ENCODE data around the gene ATP8B4.

Gene ATP8B4

DNA sequence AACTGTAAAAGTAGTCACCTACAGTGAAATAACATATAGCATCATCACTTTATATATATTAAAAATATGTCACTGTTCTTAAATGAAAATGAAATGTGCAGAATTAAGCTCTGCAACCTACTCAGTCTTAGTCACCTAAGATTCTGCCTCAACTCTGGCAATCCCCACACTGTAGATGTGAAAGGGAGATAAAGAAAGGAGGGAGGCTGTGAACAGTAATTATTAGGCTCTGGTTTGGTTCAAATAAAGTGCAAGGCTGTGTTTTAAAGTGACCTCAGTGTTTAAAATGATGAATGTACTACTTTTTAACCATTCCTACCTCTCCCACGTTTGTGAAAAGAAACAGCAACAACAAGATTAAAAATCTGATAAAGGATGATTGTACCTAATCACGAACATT is 72.2 kb downstream of the ATP8B4 start:
- no peak for DNase-seq
- intact Hi-C loops (cut with DNase I): no loop called here

- intact Hi-C loops (cut with DNase I): no loop called here
- DNase-seq: no peak
Measured at GRCh38 chr15:50046159-50046558, 72.9 kb downstream of the ATP8B4 start.

- DNase-seq: no peak
- intact Hi-C loops (cut with DNase I): no loop called here
Measured at GRCh38 chr15:50044904-50045303, 74.1 kb downstream of the ATP8B4 start.

DNA sequence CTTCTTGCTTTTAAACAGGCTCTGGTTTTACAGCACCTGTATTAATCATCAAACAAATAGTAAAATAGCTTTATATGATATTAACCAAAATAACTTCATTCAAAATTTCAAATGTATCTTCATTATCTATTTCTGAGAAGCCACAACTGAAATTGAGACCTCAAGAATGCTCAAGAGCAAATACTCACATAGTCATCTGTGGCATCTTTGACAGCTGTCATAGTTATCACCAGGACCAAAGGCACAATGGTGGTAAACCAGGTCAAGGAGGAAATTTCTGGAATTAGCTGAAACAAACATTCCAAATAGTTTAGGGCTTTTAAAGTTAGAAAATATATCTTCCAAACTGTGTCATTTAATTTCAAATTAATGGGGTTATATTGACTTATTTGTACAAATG is 74.6 kb downstream of the ATP8B4 start:
- DNase-seq: no peak
- intact Hi-C loops (cut with DNase I): no loop called here

GRCh38 chr15:50042775-50043174 is 76.3 kb downstream of the ATP8B4 start:
- intact Hi-C loops (cut with DNase I): no loop called here

GRCh38 chr15:50030456-50030855 is 88.6 kb downstream of the ATP8B4 start:
- intact Hi-C loops (cut with DNase I): no loop called here
- DNase-seq: no peak

More at GRCh38 chr15:50042775-50043174, 76.3 kb downstream of the ATP8B4 start:
- no peak for DNase-seq

- no peak for DNase-seq
- intact Hi-C loops (cut with DNase I): no loop called here
Measured at GRCh38 chr15:50028326-50028725, 90.7 kb downstream of the ATP8B4 start.

- DNase-seq: no peak
- intact Hi-C loops (cut with DNase I): no loop called here
Measured at GRCh38 chr15:50024281-50024680, 94.8 kb downstream of the ATP8B4 start.

DNA sequence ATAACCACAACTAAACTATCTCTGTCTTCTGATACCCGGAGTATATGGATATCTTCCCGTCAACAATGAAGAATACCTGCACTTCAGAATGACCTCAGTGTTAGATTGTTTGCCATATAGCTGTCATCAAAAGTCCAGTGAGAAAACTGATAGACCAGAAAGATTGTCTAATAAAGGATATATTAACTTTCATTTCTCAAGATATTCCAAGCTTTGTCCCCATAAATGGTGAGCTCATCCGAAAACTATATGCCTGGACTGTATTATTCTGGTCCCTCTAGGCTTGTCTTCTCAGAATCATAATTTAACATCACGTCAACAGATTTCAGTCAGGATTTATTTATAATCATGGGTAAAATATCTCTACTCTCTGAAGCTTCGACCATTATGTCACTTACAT is 100.5 kb downstream of the ATP8B4 start:
- DNase-seq: no peak
- intact Hi-C loops (cut with DNase I): no loop called here

DNA sequence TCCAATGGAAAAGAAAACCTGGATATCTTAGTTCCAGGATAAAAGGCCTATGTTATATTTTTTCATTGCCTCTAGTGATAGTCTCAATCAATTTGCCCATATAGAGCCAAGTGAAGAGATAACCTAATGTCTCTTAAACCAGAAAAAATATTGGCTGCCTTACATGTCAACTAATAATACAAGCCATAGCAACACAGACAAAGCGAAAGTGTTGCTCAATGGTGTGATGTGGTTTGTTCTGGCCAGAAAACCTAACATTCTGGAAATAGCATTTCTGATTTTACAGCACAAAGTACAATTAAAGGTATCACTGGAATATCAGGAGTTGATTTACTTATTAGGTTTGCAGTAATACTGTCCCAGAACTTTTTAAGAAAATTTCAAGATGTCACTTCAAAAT is 101.5 kb downstream of the ATP8B4 start:
- no peak for DNase-seq
- intact Hi-C loops (cut with DNase I): no loop called here

GRCh38 chr15:50016951-50017350 is 102.1 kb downstream of the ATP8B4 start:
- no peak for DNase-seq
- intact Hi-C loops (cut with DNase I): no loop called here

DNA sequence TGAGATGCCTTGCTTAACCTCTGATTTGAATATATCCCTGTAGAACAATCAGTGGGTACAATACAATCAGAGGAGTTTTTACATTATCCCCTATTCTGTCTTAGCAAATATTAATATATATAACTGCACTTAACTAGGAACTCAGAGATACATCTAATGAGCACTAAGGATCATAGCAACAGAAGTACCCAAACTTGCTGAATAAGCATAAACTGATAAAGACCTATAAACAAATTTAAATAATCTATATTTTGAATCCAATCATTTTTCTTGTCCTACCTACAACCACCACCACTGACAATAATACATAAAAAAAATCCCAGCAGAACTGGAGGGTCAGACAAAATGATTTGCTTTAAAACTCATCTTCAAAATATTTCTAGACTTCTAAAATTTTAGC is 106.2 kb downstream of the ATP8B4 start:
- DNase-seq: no peak
- intact Hi-C loops (cut with DNase I): no loop called here

DNA sequence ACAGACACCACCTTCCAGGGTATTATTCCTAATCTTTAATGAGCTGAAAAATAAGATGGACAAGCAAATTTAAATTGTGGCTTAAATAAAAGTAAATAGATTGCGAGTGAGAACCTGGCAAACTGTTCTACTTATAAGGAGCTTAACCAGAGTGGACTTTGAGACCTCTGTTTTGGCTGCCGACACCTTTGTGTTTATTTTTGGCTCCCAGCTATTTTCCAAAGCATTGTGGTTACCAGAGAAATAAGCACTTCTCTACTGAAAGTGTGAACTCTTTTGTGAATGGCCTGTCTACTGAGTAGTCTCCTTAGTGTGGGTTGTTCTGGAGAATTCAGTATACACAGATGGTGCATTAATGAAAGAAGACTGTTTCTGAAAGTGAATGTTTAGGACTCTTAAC is 109.4 kb downstream of the ATP8B4 start:
- DNase-seq: no peak
- intact Hi-C loops (cut with DNase I): no loop called here

- intact Hi-C loops (cut with DNase I): loop anchor here (2.0 to 5.0 kb wide), 2 partner anchors 101 to 767 kb away; no protein-coding TSS in a partner anchor
- DNase-seq: peak; percentile 63 to 97 (median 84)
Measured at GRCh38 chr15:50003786-50004334, 115.2 kb downstream of the ATP8B4 start.

- intact Hi-C loops (cut with DNase I): no loop called here
Measured at GRCh38 chr15:49991587-49991986, 127.4 kb downstream of the ATP8B4 start.

DNA sequence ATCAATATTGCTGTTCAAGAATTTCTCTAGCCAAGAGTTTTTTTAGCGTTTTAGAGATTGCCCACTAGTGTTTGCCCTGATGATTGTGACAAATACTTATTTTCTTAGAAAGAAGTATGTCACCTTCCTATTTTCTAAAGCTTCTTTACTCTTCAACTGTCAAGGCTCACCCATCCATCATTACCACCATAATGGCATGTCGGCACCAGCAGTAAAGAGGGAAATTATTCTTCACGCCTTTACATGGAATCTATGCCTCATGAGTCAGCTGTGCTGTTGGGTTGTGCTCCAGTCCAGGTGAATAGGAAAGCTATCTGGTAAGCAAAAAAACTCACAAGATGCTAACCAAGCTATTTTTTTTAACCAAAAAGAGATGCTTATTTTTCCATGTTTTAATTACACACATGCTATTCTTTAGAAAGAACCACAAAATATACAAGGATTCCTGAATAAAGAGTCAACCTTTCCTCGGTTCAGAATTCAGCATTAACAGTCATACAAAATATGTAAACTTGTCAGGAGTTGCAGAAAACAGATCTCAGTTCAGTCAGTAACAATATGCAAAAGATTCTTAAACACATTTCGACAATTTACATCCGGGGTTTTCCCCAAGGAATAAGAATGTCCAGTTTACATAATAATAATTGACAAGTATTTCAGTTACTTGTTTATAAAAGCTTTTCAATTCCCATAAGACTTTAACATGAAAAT is 128.0 kb downstream of the ATP8B4 start:
- DNase-seq: no peak
- intact Hi-C loops (cut with DNase I): no loop called here

More at GRCh38 chr15:49991587-49991986, 127.4 kb downstream of the ATP8B4 start:
- no peak for DNase-seq

DNA sequence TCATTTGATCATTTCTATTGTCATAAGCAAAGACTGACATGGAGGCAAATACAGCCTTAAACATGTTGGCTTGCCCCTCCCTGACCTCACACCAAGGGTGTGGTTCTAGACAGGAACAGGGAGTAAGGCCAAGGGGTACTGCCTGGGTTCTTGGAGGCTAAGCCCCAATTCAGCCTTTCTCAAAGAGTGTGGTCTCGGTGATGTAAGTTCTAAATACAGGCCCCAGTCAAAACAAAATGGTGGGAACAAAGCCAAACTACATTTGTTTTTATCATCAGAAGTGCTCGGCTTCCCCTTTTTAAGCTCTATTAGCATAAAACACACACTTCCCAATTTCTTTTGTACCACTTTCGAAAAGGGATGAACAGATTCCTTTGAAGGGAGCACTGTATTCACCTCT is 129.5 kb downstream of the ATP8B4 start:
- no peak for DNase-seq
- intact Hi-C loops (cut with DNase I): no loop called here

- no peak for DNase-seq
- intact Hi-C loops (cut with DNase I): no loop called here
Measured at GRCh38 chr15:49988766-49989165, 130.3 kb downstream of the ATP8B4 start.

DNA sequence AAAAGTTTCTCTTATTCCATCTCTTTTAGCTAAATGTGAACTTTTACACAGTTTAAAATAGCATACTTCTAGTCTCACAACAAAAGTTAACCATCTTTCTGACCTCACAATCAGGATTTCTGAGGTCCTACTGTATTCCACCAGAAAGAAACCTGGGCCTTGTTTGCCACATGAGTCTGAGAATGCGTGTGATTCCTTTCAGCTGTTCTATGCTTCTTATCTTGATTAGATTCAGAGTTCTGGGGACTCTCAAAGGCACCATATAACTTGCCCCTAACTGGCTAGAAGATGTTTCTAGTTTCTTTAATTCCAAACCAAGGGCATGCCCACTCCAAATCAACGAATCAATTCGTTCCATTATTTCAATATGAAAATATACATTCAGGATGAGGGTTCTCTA is 131.1 kb downstream of the ATP8B4 start:
- intact Hi-C loops (cut with DNase I): no loop called here

DNA sequence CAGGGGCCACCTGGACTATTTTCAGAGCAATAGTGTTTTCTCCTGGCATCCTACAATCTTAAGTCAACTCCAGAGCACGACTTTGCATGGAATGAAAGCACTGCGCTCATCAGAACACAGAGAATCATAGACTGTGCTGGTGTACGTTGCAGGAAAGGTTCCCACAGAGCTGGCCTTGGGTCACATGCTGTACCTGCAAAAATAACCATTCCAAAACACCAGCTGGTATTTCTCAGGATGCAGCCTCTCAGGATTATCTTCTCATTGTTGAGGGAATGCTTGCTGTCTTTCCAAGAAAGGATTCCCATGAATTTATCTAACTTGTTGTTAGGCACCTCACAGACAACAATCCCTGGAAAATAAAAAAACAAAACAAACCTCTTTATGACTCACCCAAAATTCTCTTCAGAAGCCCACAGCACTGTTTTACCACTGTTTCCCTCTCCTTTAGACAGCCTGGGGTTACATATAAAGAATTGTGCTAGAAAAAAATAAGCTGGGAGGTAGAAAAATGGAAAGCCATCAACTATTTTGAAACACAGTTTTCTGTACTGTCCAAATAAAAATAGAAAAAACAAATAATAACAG is 131.7 kb downstream of the ATP8B4 start:
- DNase-seq: no peak
- intact Hi-C loops (cut with DNase I): no loop called here

More for the DNA sequence above, 131.1 kb downstream of the ATP8B4 start:
- DNase-seq: no peak

- intact Hi-C loops (cut with DNase I): no loop called here
- no peak for DNase-seq
Measured at GRCh38 chr15:49986326-49986725, 132.7 kb downstream of the ATP8B4 start.

DNA sequence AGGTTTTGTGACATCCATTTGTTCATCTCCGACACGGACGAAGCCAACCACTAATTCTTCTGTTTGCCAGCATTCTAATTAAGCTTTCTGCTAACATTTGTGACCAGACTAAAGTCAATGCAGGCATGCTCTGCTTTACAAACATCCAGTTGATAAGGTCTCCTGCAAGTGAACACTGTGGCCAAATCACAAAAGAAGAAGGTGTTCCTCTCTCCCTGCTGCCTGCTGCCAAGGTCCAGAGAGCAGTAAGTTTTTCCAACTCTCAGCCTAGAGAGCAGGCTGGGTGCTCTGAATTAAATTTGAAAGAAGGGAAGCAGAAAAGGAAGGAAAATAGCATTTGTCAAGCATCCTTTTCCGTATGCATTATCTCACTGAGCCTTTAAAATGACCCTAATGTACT is 133.6 kb downstream of the ATP8B4 start:
- DNase-seq: no peak
- intact Hi-C loops (cut with DNase I): no loop called here

Data from posterior cingulate gyrus (tissue), 11 donors.